ENCODE measurements around the gene CFAP46. TPM values are rescaled to one million over a fixed set of nuclear protein-coding genes. Genes with fewer than 3 reads are reported as not detected.

Gene CFAP46
- total and polyA plus RNA-seq, 10 of the 15 experiments (the other 5 are each of a cell fraction or from before 2014, with no cell fraction given) = 0.01 to 0.18 (median 0.03) TPM; not detected in 7

GRCh38 chr10:132934953-132935352 is 7.4 kb downstream of the CFAP46 start:
- ChIA-PET CTCF (no interaction called here), SMC1A (ENCODE audit: uncharacterized antibody, unreplicated experiment) (no interaction called here), RAD21 (ENCODE audit: unreplicated experiment) (no interaction called here), POLR2A (no interaction called here)
- Histone ChIP-seq H3K9me3 (replicated peaks; ENCODE audit: control insufficient read depth, insufficient read depth, low read length) (no peaks in the 10 kb centered on the region; the same call in 2 of the 3 replicates), H2AFZ (ENCODE audit: control insufficient read depth, low read depth, low read length) (no peak overlapping the region), H4K20me1 (ENCODE audit: control insufficient read depth, insufficient read depth) (no peaks in the 10 kb centered on the region), H3K4me2 (ENCODE audit: control insufficient read depth, insufficient read depth) (no peak overlapping the region), H3K4me3 (no peak overlapping the region), H3K9ac (ENCODE audit: control insufficient read depth, insufficient read depth, low read length) (no peak overlapping the region), H3K27me3 (replicated peaks in 1 of 2; ENCODE audit: control insufficient read depth in 2 of 2, insufficient read depth in 2 of 2, low read length in 1 of 2) (no peaks in the 10 kb centered on the region), H3K36me3 (ENCODE audit: control insufficient read depth in 2 of 2, insufficient read depth in 2 of 2, low read length in 1 of 2) (no peaks in the 10 kb centered on the region), H3K79me2 (ENCODE audit: control insufficient read depth, insufficient read depth, low read length) (no peaks in the 10 kb centered on the region), H3K4me1 (ENCODE audit: control insufficient read depth, insufficient read depth, low read length) (peaks cover 4% of the 10 kb centered on the region; the same call in 1 of the 2 replicates), H3K27ac (ENCODE audit: control insufficient read depth, insufficient read depth) (no peak overlapping the region)
- WGBS (ENCODE audit: insufficient coverage, insufficient replicate concordance, low lambda C conversion rate, missing lambda C conversion rate) = 26% methylated on average over 5 of the region's 6 CpGs
- no TSS peak for BruUV-seq (replicated peaks)
- no peak for ATAC-seq
- FAIRE-seq = no peak
- in situ Hi-C loops (cut with MboI) (no loop called here), intact Hi-C loops (cut with micrococcal nuclease; ENCODE audit: unreplicated experiment) (no loop called here)
- no peak for DNase-seq (ENCODE audit: low read depth, low spot score)
- TF ChIP-seq CHD1 (IDR thresholded peaks at IDR 0.05; ENCODE audit: low read depth, low read length) (no peak), SMAD1 (IDR thresholded peaks at IDR 0.05; ENCODE audit: low read depth, partially characterized antibody) (no peak), MYC (IDR thresholded peaks at IDR 0.05; ENCODE audit: insufficient read depth, insufficient read length, insufficient replicate concordance, low read length, severe bottlenecking) (no peak), CREM (IDR thresholded peaks at IDR 0.05; ENCODE audit: low read depth) (no peak), POLR2A (IDR thresholded peaks at IDR 0.05; ENCODE audit: low read depth, low read length) (no peak), PAX5 (IDR thresholded peaks at IDR 0.05; ENCODE audit: borderline replicate concordance, low read depth, low read length) (no peak), KLF5 (IDR thresholded peaks at IDR 0.05; ENCODE audit: partially characterized antibody) (no peak), EED (IDR thresholded peaks at IDR 0.05; ENCODE audit: low read depth) (no peak), ZSCAN29 (IDR thresholded peaks at IDR 0.05) (no peak), GABPA (IDR thresholded peaks at IDR 0.05; ENCODE audit: low read depth) (no peak)
